Kidney capillary endothelial cell (primary cell): ENCODE data around the gene GNG13.

Experiments
- DNase-seq: peaks from one replicate; pipeline ENCODE4 v3.0.0-alpha.2; 2018; ENCODE audit warnings: low spot score

Gene GNG13

GRCh38 chr16:793414-793813, 7.1 kb downstream of the GNG13 start:
- DNase-seq: no peak

GRCh38 chr16:792221-792995, 8.1 kb downstream of the GNG13 start:
- no peak for DNase-seq

- DNase-seq: no peak
Measured at GRCh38 chr16:791131-791530, 9.4 kb downstream of the GNG13 start.

- DNase-seq: no peak
Measured at GRCh38 chr16:790086-790485, 10.4 kb downstream of the GNG13 start.

- no peak for DNase-seq
Measured at GRCh38 chr16:789191-789850, 11.2 kb downstream of the GNG13 start.

- peak; percentile 87 for DNase-seq
Measured at GRCh38 chr16:788399-789126, 12.0 kb downstream of the GNG13 start, which contains the start of gene CHTF18. Gene CHTF18, plus strand, starts transcription at chr16:788620. Its CDS starts 65 bp downstream, at chr16:788685.

- peak; percentile 23 for DNase-seq
Measured at GRCh38 chr16:787978-788398, 12.5 kb downstream of the GNG13 start, which contains the start of gene RPUSD1. Gene RPUSD1, minus strand, starts transcription at chr16:788381. Its CDS starts 644 bp downstream, at chr16:787737.

GRCh38 chr16:787321-787966, 13.1 kb downstream of the GNG13 start:
- DNase-seq: no peak

GRCh38 chr16:785563-786535, 14.7 kb downstream of the GNG13 start:
- DNase-seq: peak; percentile 42

GRCh38 chr16:784431-784830, 16.1 kb downstream of the GNG13 start:
- no peak for DNase-seq

GRCh38 chr16:783404-784161, 17.0 kb downstream of the GNG13 start:
- DNase-seq: no peak

- no peak for DNase-seq
Measured at GRCh38 chr16:782766-783403, 17.6 kb downstream of the GNG13 start.

- DNase-seq: no peak
Measured at GRCh38 chr16:782258-782657, 18.3 kb downstream of the GNG13 start.

GRCh38 chr16:781346-782010, 19.1 kb downstream of the GNG13 start:
- no peak for DNase-seq

- no peak for DNase-seq
Measured at GRCh38 chr16:780296-780695, 20.2 kb downstream of the GNG13 start.

- DNase-seq: no peak
Measured at GRCh38 chr16:779561-779960, 21.0 kb downstream of the GNG13 start.

- DNase-seq: no peak
Measured at GRCh38 chr16:778909-779527, 21.5 kb downstream of the GNG13 start.

GRCh38 chr16:778447-778846, 22.1 kb downstream of the GNG13 start:
- DNase-seq: no peak

GRCh38 chr16:777826-778225, 22.7 kb downstream of the GNG13 start:
- no peak for DNase-seq
